Measurements from ENCODE around the gene LGALS3BP. TPM values are rescaled to one million over a fixed set of nuclear protein-coding genes. Genes with fewer than 3 reads are reported as not detected.

LGALS3BP gene
- total RNA-seq, 1 donor from 2014 or later = 202 TPM

- no peak for TF ChIP-seq CTCF (conservative IDR thresholded peaks at IDR 0.05)
- no peak overlapping the region for H3K4me3 Mint-ChIP-seq
- no peak for DNase-seq (ENCODE audit: extremely low spot score, unreplicated experiment)
- peaks cover 17% of the 10 kb centered on the region for H3K4me1 Mint-ChIP-seq (ENCODE audit: unreplicated experiment)
- no peaks in the 10 kb centered on the region for H3K36me3 Mint-ChIP-seq
- H3K27me3 Mint-ChIP-seq = no peaks in the 10 kb centered on the region
- H3K9me3 Mint-ChIP-seq = no peaks in the 10 kb centered on the region
- peak overlapping the region; percentile 70 for H3K27ac Mint-ChIP-seq
Observed at GRCh38 chr17:78960928-78961327, 18.8 kb downstream of the LGALS3BP start.

GRCh38 chr17:78959803-78960202 lies 19.9 kb downstream of the LGALS3BP start:
- no peaks in the 10 kb centered on the region for H3K27me3 Mint-ChIP-seq
- DNase-seq (ENCODE audit: extremely low spot score, unreplicated experiment) = no peak
- no peak overlapping the region for H3K4me3 Mint-ChIP-seq
- no peaks in the 10 kb centered on the region for H3K36me3 Mint-ChIP-seq
- H3K27ac Mint-ChIP-seq = no peak overlapping the region
- no peaks in the 10 kb centered on the region for H3K9me3 Mint-ChIP-seq
- no peak for TF ChIP-seq CTCF (conservative IDR thresholded peaks at IDR 0.05)
- H3K4me1 Mint-ChIP-seq (ENCODE audit: unreplicated experiment) = peaks cover 17% of the 10 kb centered on the region

GRCh38 chr17:78958641-78959127 lies 21.0 kb downstream of the LGALS3BP start:
- Mint-ChIP-seq H3K9me3 (no peaks in the 10 kb centered on the region), H3K27me3 (no peaks in the 10 kb centered on the region), H3K27ac (peak overlapping the region; percentile 65), H3K4me3 (no peak overlapping the region), H3K36me3 (no peaks in the 10 kb centered on the region), H3K4me1 (ENCODE audit: unreplicated experiment) (peaks cover 17% of the 10 kb centered on the region)
- no peak for TF ChIP-seq CTCF (conservative IDR thresholded peaks at IDR 0.05)
- DNase-seq (ENCODE audit: extremely low spot score, unreplicated experiment) = no peak

- TF ChIP-seq CTCF (conservative IDR thresholded peaks at IDR 0.05) = no peak
- Mint-ChIP-seq H3K27ac (no peak overlapping the region), H3K27me3 (no peaks in the 10 kb centered on the region), H3K4me3 (no peak overlapping the region), H3K9me3 (no peaks in the 10 kb centered on the region), H3K36me3 (no peaks in the 10 kb centered on the region), H3K4me1 (ENCODE audit: unreplicated experiment) (peaks cover 23% of the 10 kb centered on the region)
- no peak for DNase-seq (ENCODE audit: extremely low spot score, unreplicated experiment)
Observed at GRCh38 chr17:78957128-78957527, 22.6 kb downstream of the LGALS3BP start.

GRCh38 chr17:78956254-78956653 lies 23.5 kb downstream of the LGALS3BP start:
- DNase-seq (ENCODE audit: extremely low spot score, unreplicated experiment) = no peak
- H3K4me1 Mint-ChIP-seq (ENCODE audit: unreplicated experiment) = peaks cover 24% of the 10 kb centered on the region
- no peak for TF ChIP-seq CTCF (conservative IDR thresholded peaks at IDR 0.05)
- H3K27me3 Mint-ChIP-seq = no peaks in the 10 kb centered on the region
- H3K36me3 Mint-ChIP-seq = no peaks in the 10 kb centered on the region
- H3K4me3 Mint-ChIP-seq = no peak overlapping the region
- H3K9me3 Mint-ChIP-seq = no peaks in the 10 kb centered on the region
- H3K27ac Mint-ChIP-seq = peak overlapping the region; percentile 21

GRCh38 chr17:78954684-78955083 lies 25.0 kb downstream of the LGALS3BP start:
- H3K27ac Mint-ChIP-seq = no peak overlapping the region

More at GRCh38 chr17:78954684-78955083, 25.0 kb downstream of the LGALS3BP start:
- H3K4me1 Mint-ChIP-seq (ENCODE audit: unreplicated experiment) = peaks cover 24% of the 10 kb centered on the region
- TF ChIP-seq CTCF (conservative IDR thresholded peaks at IDR 0.05) = no peak
- DNase-seq (ENCODE audit: extremely low spot score, unreplicated experiment) = no peak
- H3K36me3 Mint-ChIP-seq = no peaks in the 10 kb centered on the region
- H3K4me3 Mint-ChIP-seq = no peak overlapping the region
- H3K9me3 Mint-ChIP-seq = peaks cover 6% of the 10 kb centered on the region
- H3K27me3 Mint-ChIP-seq = no peaks in the 10 kb centered on the region

Data from type B pancreatic cell (in vitro differentiated cells).